GM21825 (cell line): ENCODE measurements around the gene TAAR9.

ENCODE experiments used
- ATAC-seq: cut with Tn5 transposase; IDR thresholded peaks from one replicate; pipeline ENCODE4 v1.9.1; 2021; ENCODE audit warnings: mild to moderate bottlenecking, moderate library complexity; ENCODE audit not compliant: unreplicated experiment

TAAR9 gene, protein sequence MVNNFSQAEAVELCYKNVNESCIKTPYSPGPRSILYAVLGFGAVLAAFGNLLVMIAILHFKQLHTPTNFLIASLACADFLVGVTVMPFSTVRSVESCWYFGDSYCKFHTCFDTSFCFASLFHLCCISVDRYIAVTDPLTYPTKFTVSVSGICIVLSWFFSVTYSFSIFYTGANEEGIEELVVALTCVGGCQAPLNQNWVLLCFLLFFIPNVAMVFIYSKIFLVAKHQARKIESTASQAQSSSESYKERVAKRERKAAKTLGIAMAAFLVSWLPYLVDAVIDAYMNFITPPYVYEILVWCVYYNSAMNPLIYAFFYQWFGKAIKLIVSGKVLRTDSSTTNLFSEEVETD

GRCh38 chr6:132537977-132538376 is at the start of gene TAAR9:
Gene TAAR9 (plus strand): TSS chr6:132538277. CDS start chr6:132538290, 13 bp downstream.
- no peak for ATAC-seq

GRCh38 chr6:132489376-132489775 is 48.7 kb upstream of the TAAR9 start:
- no peak for ATAC-seq

DNA sequence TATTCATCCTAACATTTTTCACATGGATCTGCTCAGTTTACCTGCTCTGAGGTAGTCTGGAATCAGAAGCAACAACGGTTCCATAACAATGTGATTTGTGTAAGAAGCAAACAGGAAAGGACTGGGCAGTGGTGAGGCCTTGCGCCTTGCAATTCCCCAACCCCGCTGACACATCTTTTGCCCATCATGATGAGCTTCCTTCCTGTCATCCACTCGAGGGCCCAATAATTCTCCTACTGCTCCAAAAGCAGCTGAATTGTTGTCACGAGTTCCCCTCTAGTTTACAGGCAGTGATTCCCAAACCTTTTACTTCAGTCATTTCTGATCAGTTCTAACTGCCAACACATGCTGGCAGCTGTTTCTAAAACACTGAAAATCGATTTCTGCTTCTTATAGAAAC is 48.1 kb upstream of the TAAR9 start:
- ATAC-seq = peak; percentile 46

- ATAC-seq = peak; percentile 59
These were observed 47.4 kb upstream of the TAAR9 start for GRCh38 chr6:132490478-132491204.

- ATAC-seq = no peak
These were observed 46.8 kb upstream of the TAAR9 start for GRCh38 chr6:132491303-132491702.

DNA sequence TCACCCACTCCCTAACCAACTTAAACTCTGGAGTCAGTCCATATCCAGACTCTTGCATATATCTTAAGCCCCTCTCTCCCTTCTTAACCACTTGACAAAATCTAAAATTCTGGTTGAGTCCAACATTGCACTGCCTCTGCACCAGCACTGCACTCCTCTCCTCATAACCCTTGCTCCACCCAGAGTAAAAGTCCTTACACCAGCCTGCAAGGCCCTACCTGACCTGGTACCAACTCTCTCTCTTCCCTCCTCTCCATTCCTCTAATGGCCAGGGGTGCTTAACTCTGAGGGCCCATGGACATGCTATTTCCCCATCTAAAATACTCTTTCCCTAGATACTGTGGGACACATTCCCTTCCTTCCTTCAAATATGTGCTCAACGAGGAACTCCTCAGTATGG is 46.2 kb upstream of the TAAR9 start:
- no peak for ATAC-seq

DNA sequence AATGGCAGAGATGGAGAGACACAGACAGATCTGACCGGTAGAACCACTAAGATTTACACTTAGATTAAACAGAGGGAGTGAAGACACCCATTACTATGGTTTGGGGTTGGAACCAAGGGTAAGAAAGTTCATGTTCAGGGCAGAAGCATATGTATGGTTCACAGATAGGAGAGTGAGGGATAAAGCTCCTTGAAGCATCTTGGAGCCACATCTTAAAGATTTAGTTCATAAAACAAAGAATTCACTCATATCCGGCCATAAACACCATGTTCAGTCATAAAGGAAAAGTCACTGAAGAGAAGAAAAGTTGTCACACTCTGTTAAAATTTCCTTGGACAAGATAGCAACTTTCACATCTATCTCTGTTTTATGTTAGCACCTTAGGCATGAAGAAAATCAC is 43.1 kb upstream of the TAAR9 start:
- peak; percentile 18 for ATAC-seq

DNA sequence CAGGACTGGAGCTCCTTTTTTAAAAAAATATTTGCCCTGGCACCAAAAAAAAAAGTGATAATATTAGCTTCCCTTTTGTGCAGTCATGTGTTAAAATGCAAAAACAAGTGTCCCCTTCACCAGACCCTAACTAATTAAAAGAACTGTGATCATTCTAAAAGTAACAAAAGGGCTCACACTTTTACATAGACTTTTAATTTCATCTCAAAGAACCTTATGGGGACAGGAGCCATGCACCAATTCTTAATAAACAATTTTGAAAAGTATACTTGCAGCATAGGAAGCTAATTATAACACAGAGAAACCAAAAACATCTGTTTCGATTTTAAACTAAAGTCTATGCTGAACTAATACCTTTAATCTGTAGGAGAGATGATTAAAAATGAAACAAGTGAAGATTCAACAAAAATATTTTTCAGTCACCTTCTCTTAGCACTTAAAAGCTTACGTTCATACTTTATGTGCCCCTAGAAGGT is 42.4 kb upstream of the TAAR9 start:
- ATAC-seq = peak; percentile 49

- ATAC-seq = no peak
These were observed 41.4 kb upstream of the TAAR9 start for GRCh38 chr6:132496519-132497180.

- peak; percentile 56 for ATAC-seq
These were observed 39.4 kb upstream of the TAAR9 start for GRCh38 chr6:132498638-132499037.

DNA sequence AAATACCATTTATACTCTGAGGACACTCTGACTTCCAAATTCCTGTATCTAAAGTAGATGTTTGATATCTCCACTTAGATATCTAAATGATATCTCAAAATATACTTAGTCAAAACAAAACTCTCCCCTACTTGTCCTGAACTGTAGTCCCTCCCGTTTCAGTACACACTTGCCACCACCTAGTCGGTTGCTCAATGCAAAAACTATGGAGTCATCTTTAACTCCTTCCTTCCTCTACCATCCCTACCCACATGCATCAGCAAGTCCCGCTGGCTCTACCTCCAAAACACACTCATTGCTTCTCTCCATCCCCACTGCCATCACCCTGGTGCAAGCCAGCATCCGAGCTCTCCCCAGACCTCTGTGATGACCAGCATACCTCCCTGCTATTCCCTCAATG is 38.3 kb upstream of the TAAR9 start:
- no peak for ATAC-seq

DNA sequence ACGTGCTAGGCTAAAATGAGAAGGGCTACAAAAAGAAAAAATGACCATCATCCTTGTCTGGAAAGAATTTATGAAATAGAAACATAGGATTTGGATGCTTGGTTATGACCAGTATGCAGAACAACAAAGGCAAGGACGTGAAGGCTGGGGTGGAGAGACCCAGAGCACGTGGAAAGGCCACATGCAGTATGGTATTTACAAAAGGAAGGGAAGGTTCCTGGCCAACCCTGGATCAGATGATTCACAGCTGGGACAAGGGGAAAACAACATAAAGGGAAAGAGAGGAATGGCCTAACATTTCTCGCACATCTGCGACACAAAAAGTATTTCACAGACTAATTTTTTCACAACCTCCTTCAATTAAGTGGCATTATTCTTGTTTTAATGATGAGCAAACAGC is 33.3 kb upstream of the TAAR9 start:
- no peak for ATAC-seq

GRCh38 chr6:132505158-132505557 is 32.9 kb upstream of the TAAR9 start:
- peak; percentile 45 for ATAC-seq

DNA sequence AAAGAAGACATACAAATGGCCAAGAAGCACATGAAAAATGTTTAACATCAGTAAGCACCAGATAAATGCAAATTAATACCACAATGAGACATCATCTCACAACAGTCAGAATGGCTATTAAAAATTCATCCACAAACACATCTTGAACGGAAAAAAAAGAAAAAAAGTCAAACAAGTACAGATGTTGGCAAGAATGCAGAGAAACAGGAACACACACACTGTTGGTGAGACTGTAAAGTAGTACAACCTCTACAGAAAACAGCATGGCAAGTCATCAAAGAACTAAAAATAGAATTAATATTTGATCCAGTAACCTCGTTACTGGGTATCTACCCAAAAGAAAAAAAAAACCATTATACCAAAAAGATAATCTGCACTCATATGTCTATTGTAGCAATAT is 31.6 kb upstream of the TAAR9 start:
- ATAC-seq = no peak

DNA sequence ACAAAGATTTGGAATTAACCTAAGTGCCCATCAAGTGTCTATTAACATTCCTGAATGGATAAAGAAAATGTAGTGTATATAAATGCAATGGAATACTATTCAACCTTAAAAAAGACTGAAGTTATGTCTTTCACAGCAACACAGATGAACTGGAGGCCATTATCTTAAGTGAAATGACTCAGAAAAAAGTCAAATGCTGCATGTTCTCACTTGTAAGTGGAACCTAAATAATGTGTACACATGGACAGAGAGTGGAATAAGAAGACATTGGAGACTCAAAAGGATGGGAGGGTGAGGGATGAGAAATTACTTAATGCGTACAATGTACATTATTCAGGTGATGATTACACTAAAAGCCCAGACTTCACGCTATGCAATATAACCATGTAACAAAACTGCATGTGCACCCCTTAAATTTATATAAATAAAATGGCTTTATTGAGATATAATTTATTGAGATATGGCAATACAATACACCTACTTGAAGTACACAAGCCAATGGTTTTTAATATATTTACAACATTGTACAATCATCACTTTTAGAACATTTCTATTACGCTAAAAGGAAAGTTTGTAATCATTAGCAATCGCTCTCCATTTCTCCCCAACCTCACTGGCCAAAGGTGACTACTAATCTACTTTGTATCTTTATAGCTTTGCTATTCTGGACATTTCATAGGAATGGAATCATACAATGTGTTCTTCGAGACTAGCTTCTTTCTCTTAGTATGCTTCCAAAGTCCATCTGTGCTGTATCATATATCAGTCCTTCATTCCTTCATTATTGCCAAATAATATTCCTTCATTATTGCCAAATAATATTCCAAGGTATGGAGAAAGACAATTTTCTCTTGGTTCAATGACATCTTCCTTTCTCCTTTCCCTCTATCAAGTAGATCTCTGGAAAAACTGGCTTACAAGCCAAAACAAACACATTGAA is 30.9 kb upstream of the TAAR9 start:
- ATAC-seq = no peak

- ATAC-seq = peak; percentile 15
These were observed 26.8 kb upstream of the TAAR9 start for GRCh38 chr6:132511210-132511830.

- no peak for ATAC-seq
These were observed 26.3 kb upstream of the TAAR9 start for GRCh38 chr6:132511831-132512220.

GRCh38 chr6:132512342-132512637 is 25.8 kb upstream of the TAAR9 start:
- no peak for ATAC-seq

GRCh38 chr6:132512638-132513632 is 25.1 kb upstream of the TAAR9 start, which contains the start of gene STX7:
Gene STX7 (minus strand): TSS chr6:132513116. CDS start chr6:132503530, 9,586 bp downstream.
- peak; percentile 90 for ATAC-seq
